ENCODE data around the gene ATXN2.

The ATXN2 gene

DNA sequence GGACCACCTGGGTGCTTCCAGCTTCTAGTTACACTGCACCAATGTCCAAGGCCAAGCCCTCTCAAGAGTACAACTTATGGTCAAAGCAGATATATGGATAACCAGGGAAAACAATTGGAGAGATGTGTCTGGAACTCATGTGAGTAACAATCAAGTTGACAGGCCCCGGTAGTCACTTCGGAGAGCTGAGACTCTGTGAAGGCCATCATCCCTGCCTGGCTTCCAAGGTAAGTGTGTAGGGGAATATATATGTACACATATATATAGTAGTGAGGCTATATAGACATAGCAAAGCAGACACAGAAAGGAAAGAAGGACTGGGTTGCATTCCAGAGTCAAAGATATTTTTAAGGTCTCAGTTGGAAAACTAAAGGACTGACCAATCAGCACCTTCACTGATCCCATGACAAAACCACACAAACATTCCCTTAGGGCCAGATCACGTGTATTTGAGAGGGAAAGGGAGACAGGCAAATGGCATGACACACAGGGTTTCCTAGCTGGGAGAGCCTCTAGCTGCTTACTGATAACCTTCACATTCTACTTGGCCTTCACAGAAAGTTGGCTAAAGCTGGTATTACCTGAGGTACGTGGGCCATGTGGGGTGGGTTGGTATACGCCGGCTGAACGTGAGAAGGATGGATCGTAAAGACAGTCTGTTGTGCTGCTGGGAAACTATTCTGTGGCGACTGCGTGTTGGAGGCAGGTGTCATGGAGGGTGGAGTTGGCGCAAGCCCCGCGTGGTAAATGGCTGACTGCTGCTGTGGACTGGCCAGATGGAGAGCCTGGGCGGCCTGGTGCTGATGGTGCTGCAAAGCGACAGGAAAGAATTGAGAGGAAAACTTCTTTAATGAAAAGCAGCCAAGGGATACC lies 143.4 kb downstream of the ATXN2 start:
- TF ChIP-seq ZNF8 (CRISPR knock-in tag; IDR thresholded peaks at IDR 0.05), result no peak
- no peak for TF ChIP-seq TOX (CRISPR knock-in tag; IDR thresholded peaks at IDR 0.05; ENCODE audit: borderline replicate concordance)
- no peak for TF ChIP-seq SNAI2 (CRISPR knock-in tag; IDR thresholded peaks at IDR 0.05)
- no peak for TF ChIP-seq ZFP30 (CRISPR knock-in tag; IDR thresholded peaks at IDR 0.05)
- TF ChIP-seq CSDC2 (CRISPR knock-in tag; IDR thresholded peaks at IDR 0.05), result no peak
- no peak for TF ChIP-seq RARB (CRISPR knock-in tag; IDR thresholded peaks at IDR 0.05)
- no peak for TF ChIP-seq TCF4 (CRISPR knock-in tag; IDR thresholded peaks at IDR 0.05; ENCODE audit: borderline replicate concordance)
- TF ChIP-seq OSR1 (CRISPR knock-in tag; IDR thresholded peaks at IDR 0.05), result no peak

DNA sequence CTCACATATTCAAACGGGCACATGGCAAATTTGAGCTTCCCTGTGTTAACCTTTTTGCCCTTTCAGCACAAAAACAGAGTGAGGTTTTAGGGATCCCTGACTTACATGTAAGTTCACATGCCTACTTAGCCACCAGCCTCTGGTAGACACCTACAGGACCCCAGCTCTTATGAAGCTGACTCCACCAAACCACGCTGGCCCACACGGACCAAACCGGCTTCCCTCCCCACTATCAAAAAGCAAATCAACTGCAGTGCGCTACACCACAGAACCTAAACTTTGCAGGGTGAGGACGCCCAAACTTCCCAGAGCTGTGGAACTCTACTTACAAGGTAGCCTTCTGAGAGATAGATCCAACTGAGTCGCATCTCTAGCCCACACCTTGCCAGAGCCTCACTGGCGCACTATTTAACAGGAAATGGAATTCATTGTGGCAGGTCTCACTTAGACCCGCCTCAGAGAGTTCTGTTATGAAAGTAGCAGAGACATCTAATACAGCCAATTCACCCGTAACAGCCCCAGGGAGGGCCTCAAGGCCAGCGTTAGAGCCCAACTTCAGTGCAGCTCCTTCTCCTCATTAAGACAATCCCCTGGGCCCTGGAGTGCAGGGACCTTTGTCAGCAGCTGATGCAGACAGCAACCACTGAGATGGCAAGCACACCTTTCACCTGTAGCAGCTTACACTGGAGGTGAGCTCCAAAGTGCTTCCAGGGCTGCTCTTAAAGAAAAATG lies 144.2 kb downstream of the ATXN2 start:
- TF ChIP-seq TOX (CRISPR knock-in tag; IDR thresholded peaks at IDR 0.05; ENCODE audit: borderline replicate concordance), result no peak
- no peak for ATAC-seq

More for the DNA sequence above, 143.4 kb downstream of the ATXN2 start:
- ATAC-seq, result no peak

DNA sequence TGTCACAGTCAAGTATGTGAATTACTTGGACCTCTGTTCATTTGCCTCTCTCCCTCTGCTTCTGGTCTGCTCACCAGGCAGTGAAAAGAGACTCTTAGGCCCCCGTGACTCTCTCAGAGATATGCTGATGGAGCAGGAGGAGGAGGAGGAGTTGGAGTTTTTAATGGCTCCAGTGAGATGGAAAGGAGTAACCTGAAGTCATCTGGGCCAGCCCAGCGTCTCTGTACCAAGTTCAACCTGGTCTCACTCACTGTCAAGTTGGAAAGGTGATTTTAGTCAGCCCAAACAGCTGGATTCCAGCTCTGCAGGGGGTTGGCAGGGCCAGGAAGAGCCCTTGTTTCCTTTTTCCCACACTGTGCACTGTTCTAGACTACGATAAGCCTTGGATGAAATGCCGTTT lies 144.8 kb downstream of the ATXN2 start:
- no peak; the same call in 2 of the 3 replicates for ATAC-seq
- TF ChIP-seq ZNF70 (CRISPR knock-in tag; IDR thresholded peaks at IDR 0.05) (no peak), ZNF565 (CRISPR knock-in tag; conservative IDR thresholded peaks at IDR 0.05; ENCODE audit: low read depth) (no peak), ZFP3 (CRISPR knock-in tag; IDR thresholded peaks at IDR 0.05) (no peak)
- TF ChIP-seq, protein P1, sequence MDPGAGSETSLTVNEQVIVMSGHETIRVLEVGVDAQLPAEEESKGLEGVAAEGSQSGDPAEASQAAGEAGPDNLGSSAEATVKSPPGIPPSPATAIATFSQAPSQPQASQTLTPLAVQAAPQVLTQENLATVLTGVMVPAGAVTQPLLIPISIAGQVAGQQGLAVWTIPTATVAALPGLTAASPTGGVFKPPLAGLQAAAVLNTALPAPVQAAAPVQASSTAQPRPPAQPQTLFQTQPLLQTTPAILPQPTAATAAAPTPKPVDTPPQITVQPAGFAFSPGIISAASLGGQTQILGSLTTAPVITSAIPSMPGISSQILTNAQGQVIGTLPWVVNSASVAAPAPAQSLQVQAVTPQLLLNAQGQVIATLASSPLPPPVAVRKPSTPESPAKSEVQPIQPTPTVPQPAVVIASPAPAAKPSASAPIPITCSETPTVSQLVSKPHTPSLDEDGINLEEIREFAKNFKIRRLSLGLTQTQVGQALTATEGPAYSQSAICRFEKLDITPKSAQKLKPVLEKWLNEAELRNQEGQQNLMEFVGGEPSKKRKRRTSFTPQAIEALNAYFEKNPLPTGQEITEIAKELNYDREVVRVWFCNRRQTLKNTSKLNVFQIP (CRISPR knock-in tag; IDR thresholded peaks at IDR 0.05; ENCODE audit: borderline replicate concordance, low read depth), result no peak
- TF ChIP-seq, protein P2, sequence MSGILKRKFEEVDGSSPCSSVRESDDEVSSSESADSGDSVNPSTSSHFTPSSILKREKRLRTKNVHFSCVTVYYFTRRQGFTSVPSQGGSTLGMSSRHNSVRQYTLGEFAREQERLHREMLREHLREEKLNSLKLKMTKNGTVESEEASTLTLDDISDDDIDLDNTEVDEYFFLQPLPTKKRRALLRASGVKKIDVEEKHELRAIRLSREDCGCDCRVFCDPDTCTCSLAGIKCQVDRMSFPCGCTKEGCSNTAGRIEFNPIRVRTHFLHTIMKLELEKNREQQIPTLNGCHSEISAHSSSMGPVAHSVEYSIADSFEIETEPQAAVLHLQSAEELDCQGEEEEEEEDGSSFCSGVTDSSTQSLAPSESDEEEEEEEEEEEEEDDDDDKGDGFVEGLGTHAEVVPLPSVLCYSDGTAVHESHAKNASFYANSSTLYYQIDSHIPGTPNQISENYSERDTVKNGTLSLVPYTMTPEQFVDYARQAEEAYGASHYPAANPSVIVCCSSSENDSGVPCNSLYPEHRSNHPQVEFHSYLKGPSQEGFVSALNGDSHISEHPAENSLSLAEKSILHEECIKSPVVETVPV (CRISPR knock-in tag; IDR thresholded peaks at IDR 0.05), result no peak

DNA sequence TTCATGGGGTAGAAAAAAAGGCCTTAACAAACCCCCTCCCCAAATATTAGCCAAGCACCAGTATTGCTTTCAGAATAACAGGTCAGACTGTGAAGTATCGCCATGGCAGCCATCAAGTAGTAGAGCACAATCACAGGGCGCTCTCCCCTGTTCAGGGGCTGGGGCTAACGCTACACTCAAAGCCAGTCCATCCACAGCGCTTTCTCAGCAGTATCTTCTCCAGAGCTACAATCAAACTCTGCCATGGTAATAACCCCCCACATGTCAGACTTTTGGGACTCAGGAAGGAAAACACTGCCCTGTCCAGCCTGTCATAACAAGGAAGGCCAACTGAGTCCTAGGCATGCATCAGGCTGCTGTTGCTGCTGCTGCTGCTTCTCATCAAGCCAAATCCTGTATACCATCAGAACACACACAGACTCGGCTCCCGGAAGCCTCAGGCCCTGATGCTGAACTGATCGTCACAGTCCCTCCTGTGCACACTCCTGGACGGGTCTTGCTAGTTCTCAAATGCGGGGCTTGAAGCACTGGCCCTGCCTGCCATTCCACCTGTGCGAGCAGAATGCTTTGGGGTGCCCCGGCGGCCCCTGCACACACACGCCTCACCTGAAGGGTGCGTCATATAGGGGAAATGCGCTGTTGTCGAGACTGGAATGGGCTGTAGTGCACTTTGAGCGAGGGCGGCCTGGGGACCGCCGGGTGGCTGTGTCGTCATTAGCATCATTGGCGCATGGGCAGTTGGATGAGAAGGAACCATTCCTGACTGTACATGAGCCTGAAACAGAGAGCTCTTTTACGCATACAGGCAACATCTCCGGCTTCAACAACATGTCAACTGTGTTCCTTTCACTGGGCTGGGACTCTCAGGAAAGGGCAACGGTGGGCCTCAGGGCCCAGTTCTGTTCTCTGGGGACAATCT lies 145.8 kb downstream of the ATXN2 start:
- ATAC-seq, result no peak; the same call in 2 of the 3 replicates
- TF ChIP-seq TCF4 (CRISPR knock-in tag; IDR thresholded peaks at IDR 0.05; ENCODE audit: borderline replicate concordance) (no peak), BACH2 (CRISPR knock-in tag; IDR thresholded peaks at IDR 0.05; ENCODE audit: borderline replicate concordance) (no peak), ISL1 (CRISPR knock-in tag; IDR thresholded peaks at IDR 0.05) (no peak), ZC3H10 (CRISPR knock-in tag; IDR thresholded peaks at IDR 0.05) (no peak), RARB (CRISPR knock-in tag; IDR thresholded peaks at IDR 0.05) (no peak), ZNF8 (CRISPR knock-in tag; IDR thresholded peaks at IDR 0.05) (no peak), ZNF70 (CRISPR knock-in tag; IDR thresholded peaks at IDR 0.05) (no peak), ARNTL (CRISPR knock-in tag; IDR thresholded peaks at IDR 0.05; ENCODE audit: borderline replicate concordance, low read depth) (no peak), ESRRG (CRISPR knock-in tag; IDR thresholded peaks at IDR 0.05) (no peak), OSR1 (CRISPR knock-in tag; IDR thresholded peaks at IDR 0.05) (no peak), ZNF565 (CRISPR knock-in tag; conservative IDR thresholded peaks at IDR 0.05; ENCODE audit: low read depth) (no peak), SNAI2 (CRISPR knock-in tag; IDR thresholded peaks at IDR 0.05) (no peak), PPARA (CRISPR knock-in tag; IDR thresholded peaks at IDR 0.05; ENCODE audit: borderline replicate concordance) (no peak)
- TF ChIP-seq, protein P2 (CRISPR knock-in tag; IDR thresholded peaks at IDR 0.05), result no peak
- TF ChIP-seq, protein P3, sequence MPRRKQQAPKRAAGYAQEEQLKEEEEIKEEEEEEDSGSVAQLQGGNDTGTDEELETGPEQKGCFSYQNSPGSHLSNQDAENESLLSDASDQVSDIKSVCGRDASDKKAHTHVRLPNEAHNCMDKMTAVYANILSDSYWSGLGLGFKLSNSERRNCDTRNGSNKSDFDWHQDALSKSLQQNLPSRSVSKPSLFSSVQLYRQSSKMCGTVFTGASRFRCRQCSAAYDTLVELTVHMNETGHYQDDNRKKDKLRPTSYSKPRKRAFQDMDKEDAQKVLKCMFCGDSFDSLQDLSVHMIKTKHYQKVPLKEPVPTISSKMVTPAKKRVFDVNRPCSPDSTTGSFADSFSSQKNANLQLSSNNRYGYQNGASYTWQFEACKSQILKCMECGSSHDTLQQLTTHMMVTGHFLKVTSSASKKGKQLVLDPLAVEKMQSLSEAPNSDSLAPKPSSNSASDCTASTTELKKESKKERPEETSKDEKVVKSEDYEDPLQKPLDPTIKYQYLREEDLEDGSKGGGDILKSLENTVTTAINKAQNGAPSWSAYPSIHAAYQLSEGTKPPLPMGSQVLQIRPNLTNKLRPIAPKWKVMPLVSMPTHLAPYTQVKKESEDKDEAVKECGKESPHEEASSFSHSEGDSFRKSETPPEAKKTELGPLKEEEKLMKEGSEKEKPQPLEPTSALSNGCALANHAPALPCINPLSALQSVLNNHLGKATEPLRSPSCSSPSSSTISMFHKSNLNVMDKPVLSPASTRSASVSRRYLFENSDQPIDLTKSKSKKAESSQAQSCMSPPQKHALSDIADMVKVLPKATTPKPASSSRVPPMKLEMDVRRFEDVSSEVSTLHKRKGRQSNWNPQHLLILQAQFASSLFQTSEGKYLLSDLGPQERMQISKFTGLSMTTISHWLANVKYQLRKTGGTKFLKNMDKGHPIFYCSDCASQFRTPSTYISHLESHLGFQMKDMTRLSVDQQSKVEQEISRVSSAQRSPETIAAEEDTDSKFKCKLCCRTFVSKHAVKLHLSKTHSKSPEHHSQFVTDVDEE (CRISPR knock-in tag; IDR thresholded peaks at IDR 0.05), result no peak
- TF ChIP-seq, protein P1 (CRISPR knock-in tag; IDR thresholded peaks at IDR 0.05; ENCODE audit: borderline replicate concordance, low read depth), result no peak
